Liver (tissue), 9 donors: Measurements from ENCODE around the gene LYSMD2. TPM values are rescaled to one million over a fixed set of nuclear protein-coding genes. Genes with fewer than 3 reads are reported as not detected.

ENCODE experiments used
- DNase-seq: peaks from one replicate; pipeline ENCODE4 v3.0.0-alpha.2; 2017; ENCODE audit warnings: low spot score
- H3K27ac ChIP-seq, 2 donors: one replicate each; pipeline ENCODE4 v1.7.0; 2013; ENCODE audit warnings: inconsistent platforms in 2 of 2, low read length in 2 of 2, control low read depth in 1 of 2, low read depth in 1 of 2, mild to moderate bottlenecking in 1 of 2
- H3K27me3 ChIP-seq, 4 donors: one replicate each; pipeline versions ENCODE4 v1.6.1 to v1.7.0; 2013; ENCODE audit warnings: low read length in 3 of 4, inconsistent platforms in 1 of 4, mild to moderate bottlenecking in 1 of 4, moderate library complexity in 1 of 4; ENCODE audit not compliant: control insufficient read depth in 4 of 4, insufficient read depth in 4 of 4
- H3K36me3 ChIP-seq, 4 donors: one replicate each; pipeline versions ENCODE4 v1.6.1 to v1.7.0; 2013; ENCODE audit warnings: low read length in 3 of 4, mild to moderate bottlenecking in 3 of 4, low read depth in 1 of 4, moderate library complexity in 1 of 4; ENCODE audit not compliant: control insufficient read depth in 4 of 4, insufficient read depth in 3 of 4
- H3K4me1 ChIP-seq, 4 donors: one replicate each; pipeline versions ENCODE4 v1.6.1 to v1.7.0; 2013; ENCODE audit warnings: low read length in 3 of 4, mild to moderate bottlenecking in 3 of 4, moderate library complexity in 1 of 4; ENCODE audit not compliant: control insufficient read depth in 4 of 4, insufficient read depth in 4 of 4
- H3K4me3 ChIP-seq, 3 donors: one replicate each; pipeline versions ENCODE4 v1.6.1 to v1.7.0; 2013; ENCODE audit warnings: low read length in 3 of 3, control low read depth in 1 of 3, low read depth in 1 of 3, mild to moderate bottlenecking in 1 of 3
- H3K9ac ChIP-seq, 2 donors: one replicate each; pipeline ENCODE4 v1.7.0; 2013; ENCODE audit warnings: low read length in 2 of 2, mild to moderate bottlenecking in 2 of 2, moderate library complexity in 2 of 2, control low read depth in 1 of 2, low read depth in 1 of 2
- H3K9me3 ChIP-seq, 4 donors: one replicate each; pipeline versions ENCODE4 v1.6.1 to v1.7.0; 2013; ENCODE audit warnings: low read length in 3 of 4; ENCODE audit not compliant: control insufficient read depth in 4 of 4
- FOXA1 ChIP-seq: IDR thresholded peaks from 2 replicates; pipeline ENCODE4 v1.6.1; 2016; ENCODE audit warnings: antibody characterized with exemption
- FOXA2 ChIP-seq: IDR thresholded peaks from 2 replicates; pipeline ENCODE4 v1.6.1; 2016; ENCODE audit warnings: antibody characterized with exemption
- HNF4A ChIP-seq, 2 donors: conservative IDR thresholded peaks; 2 replicates each; pipeline ENCODE4 v1.6.1; 2016; ENCODE audit warnings: antibody characterized with exemption in 2 of 2, mild to moderate bottlenecking in 2 of 2
- JUND ChIP-seq, 2 donors: IDR thresholded peaks; 2 replicates each; pipeline ENCODE4 v1.6.1; 2016; ENCODE audit warnings: antibody characterized with exemption in 2 of 2
- NR2F2 ChIP-seq: IDR thresholded peaks from 2 replicates; pipeline ENCODE4 v1.6.1; 2016; ENCODE audit warnings: antibody characterized with exemption
- RAD21 ChIP-seq, 2 donors: IDR thresholded peaks; 2 replicates each; pipeline ENCODE4 v1.6.1; 2016; ENCODE audit warnings: antibody characterized with exemption in 2 of 2, mild to moderate bottlenecking in 2 of 2
- RXRA ChIP-seq, 2 donors: IDR thresholded peaks; 2 replicates each; pipeline ENCODE4 v1.6.1; 2017 to 2018; ENCODE audit warnings: antibody characterized with exemption in 2 of 2, mild to moderate bottlenecking in 1 of 2
- SP1 ChIP-seq: IDR thresholded peaks from 2 replicates; pipeline ENCODE4 v1.6.1; 2018; ENCODE audit warnings: antibody characterized with exemption, mild to moderate bottlenecking
- TAF1 ChIP-seq: conservative IDR thresholded peaks from 2 replicates; pipeline ENCODE4 v1.6.1; 2016; ENCODE audit warnings: antibody characterized with exemption, mild to moderate bottlenecking
- YY1 ChIP-seq: IDR thresholded peaks from 2 replicates; pipeline ENCODE4 v1.6.1; 2016; ENCODE audit warnings: antibody characterized with exemption, mild to moderate bottlenecking
- WGBS: extraction: QIAGEN DNeasy Blood & Tissue Kit; methylation state at CpG from one replicate; pipeline ENCODE4 v1.1.7; 2013; 5-methylcytosine and 5-hydroxymethylcytosine counted together
- polyA plus RNA-seq, 2 donors: library from polyadenylated mRNA; stranded (reverse) in 1 of 2; unstranded in 1 of 2; fragments of 200-250 nt in 1 of 2; fragments of >200 nt in 1 of 2; fragmentation: Nextera tagmentation in 1 of 2; extraction: Ambion mirVana in 1 of 2; gene quantifications; one replicate each; pipeline versions ENCODE4 v1.2.1 to v1.2.3, GENCODE V29; 2013 to 2015
- total RNA-seq, 2 donors: library from RNA; depleted of rRNA; stranded (reverse); fragments of >200 nt; gene quantifications; one replicate each; pipeline ENCODE4 v1.2.3, GENCODE V29; 2014
- TF ChIP-seq, protein P1 (sequence below): IDR thresholded peaks from 2 replicates; pipeline ENCODE4 v1.6.1; 2016; ENCODE audit warnings: antibody characterized with exemption
- TF ChIP-seq, protein P2 (sequence below): IDR thresholded peaks from 2 replicates; pipeline ENCODE4 v1.6.1; 2016; ENCODE audit warnings: antibody characterized with exemption
- TF ChIP-seq, protein P3 (sequence below): IDR thresholded peaks from 2 replicates; pipeline ENCODE4 v1.6.1; 2016; ENCODE audit warnings: antibody characterized with exemption, mild to moderate bottlenecking
- TF ChIP-seq, protein P4 (sequence below): fragments of 150-350 bp; IDR thresholded peaks from 2 replicates; pipeline ENCODE4 v1.5.1; 2017; ENCODE audit warnings: improper control_type of control experiment, low read depth, low read length; ENCODE audit not compliant: missing input control
- donor health status: healthy.
- donor health status: healthy.
- donor health status: healthy.
- donor health status: healthy.
- donor health status: healthy.

LYSMD2 gene
- total and polyA plus RNA-seq, 4 donors, result 5.2 to 9.4 (median 6.5) TPM

DNA sequence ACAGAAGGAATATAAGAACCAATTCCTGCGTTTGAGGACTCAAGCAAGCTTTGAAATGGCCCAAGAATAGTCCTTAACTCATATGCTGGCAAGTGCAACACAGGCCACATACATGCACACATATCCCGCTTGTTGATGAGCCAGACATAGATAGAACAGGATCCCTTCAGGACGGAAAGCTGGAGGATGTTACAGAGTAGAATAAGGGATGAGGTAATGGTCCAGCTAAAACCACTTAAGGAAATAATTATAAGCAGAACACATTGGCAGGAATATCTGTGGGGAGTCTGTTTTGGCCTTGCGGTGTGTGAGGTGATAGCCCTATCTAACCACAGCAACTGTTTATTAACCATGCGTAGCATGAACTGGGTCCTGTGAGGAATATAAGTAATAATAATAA, 31.2 kb downstream of the LYSMD2 start:
- H3K4me1 ChIP-seq, result no peaks in the 10 kb centered on the region
- H3K27ac ChIP-seq, result no peak overlapping the region
- 93% methylated on average over 5 of the region's 5 CpGs for WGBS
- H3K9me3 ChIP-seq, result no peaks in the 10 kb centered on the region
- H3K4me3 ChIP-seq, result no peak overlapping the region
- H3K27me3 ChIP-seq, result no peaks in the 10 kb centered on the region
- H3K9ac ChIP-seq, result no peak overlapping the region
- no peak for TF ChIP-seq HNF4A (conservative IDR thresholded peaks at IDR 0.05)
- TF ChIP-seq FOXA2, result no peak
- TF ChIP-seq SP1, result no peak
- TF ChIP-seq, protein P1, sequence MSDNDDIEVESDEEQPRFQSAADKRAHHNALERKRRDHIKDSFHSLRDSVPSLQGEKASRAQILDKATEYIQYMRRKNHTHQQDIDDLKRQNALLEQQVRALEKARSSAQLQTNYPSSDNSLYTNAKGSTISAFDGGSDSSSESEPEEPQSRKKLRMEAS, result no peak
- TF ChIP-seq, protein P2, sequence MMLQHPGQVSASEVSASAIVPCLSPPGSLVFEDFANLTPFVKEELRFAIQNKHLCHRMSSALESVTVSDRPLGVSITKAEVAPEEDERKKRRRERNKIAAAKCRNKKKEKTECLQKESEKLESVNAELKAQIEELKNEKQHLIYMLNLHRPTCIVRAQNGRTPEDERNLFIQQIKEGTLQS, result no peak
- TF ChIP-seq, protein P3, sequence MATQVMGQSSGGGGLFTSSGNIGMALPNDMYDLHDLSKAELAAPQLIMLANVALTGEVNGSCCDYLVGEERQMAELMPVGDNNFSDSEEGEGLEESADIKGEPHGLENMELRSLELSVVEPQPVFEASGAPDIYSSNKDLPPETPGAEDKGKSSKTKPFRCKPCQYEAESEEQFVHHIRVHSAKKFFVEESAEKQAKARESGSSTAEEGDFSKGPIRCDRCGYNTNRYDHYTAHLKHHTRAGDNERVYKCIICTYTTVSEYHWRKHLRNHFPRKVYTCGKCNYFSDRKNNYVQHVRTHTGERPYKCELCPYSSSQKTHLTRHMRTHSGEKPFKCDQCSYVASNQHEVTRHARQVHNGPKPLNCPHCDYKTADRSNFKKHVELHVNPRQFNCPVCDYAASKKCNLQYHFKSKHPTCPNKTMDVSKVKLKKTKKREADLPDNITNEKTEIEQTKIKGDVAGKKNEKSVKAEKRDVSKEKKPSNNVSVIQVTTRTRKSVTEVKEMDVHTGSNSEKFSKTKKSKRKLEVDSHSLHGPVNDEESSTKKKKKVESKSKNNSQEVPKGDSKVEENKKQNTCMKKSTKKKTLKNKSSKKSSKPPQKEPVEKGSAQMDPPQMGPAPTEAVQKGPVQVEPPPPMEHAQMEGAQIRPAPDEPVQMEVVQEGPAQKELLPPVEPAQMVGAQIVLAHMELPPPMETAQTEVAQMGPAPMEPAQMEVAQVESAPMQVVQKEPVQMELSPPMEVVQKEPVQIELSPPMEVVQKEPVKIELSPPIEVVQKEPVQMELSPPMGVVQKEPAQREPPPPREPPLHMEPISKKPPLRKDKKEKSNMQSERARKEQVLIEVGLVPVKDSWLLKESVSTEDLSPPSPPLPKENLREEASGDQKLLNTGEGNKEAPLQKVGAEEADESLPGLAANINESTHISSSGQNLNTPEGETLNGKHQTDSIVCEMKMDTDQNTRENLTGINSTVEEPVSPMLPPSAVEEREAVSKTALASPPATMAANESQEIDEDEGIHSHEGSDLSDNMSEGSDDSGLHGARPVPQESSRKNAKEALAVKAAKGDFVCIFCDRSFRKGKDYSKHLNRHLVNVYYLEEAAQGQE, result no peak
- TF ChIP-seq RAD21 (IDR thresholded peaks at IDR 0.05), result no peak
- TF ChIP-seq, protein P4, sequence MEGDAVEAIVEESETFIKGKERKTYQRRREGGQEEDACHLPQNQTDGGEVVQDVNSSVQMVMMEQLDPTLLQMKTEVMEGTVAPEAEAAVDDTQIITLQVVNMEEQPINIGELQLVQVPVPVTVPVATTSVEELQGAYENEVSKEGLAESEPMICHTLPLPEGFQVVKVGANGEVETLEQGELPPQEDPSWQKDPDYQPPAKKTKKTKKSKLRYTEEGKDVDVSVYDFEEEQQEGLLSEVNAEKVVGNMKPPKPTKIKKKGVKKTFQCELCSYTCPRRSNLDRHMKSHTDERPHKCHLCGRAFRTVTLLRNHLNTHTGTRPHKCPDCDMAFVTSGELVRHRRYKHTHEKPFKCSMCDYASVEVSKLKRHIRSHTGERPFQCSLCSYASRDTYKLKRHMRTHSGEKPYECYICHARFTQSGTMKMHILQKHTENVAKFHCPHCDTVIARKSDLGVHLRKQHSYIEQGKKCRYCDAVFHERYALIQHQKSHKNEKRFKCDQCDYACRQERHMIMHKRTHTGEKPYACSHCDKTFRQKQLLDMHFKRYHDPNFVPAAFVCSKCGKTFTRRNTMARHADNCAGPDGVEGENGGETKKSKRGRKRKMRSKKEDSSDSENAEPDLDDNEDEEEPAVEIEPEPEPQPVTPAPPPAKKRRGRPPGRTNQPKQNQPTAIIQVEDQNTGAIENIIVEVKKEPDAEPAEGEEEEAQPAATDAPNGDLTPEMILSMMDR, result no peak
- TF ChIP-seq JUND (IDR thresholded peaks at IDR 0.05), result no peak
- no peak for TF ChIP-seq RXRA (IDR thresholded peaks at IDR 0.05)
- no peak for DNase-seq
- no peaks in the 10 kb centered on the region for H3K36me3 ChIP-seq

DNA sequence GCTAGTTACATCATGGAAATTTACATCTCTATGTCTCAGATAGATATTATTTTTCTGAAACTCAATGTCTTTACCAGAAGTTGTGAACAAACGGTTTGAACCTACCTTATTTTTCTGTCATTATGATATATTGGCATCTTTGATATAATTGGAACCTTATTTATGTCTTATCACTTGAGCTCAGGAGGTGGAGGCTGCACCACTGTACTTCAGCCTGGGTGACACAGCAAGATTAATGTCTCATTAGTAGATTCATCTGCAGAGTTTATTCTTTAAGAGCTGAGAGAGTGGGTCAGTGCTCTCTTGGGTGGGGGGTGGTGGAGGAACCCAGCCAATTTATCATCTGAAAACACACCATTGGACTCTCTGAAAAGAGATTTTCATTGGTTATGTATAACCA, 34.7 kb downstream of the LYSMD2 start:
- no peaks in the 10 kb centered on the region for H3K27me3 ChIP-seq
- TF ChIP-seq FOXA2, result no peak
- TF ChIP-seq YY1, result no peak
- TF ChIP-seq, protein P1, result no peak
- no peak for TF ChIP-seq FOXA1
- TF ChIP-seq TAF1, result no peak
- TF ChIP-seq, protein P2, result no peak
- TF ChIP-seq JUND (IDR thresholded peaks at IDR 0.05), result no peak
- TF ChIP-seq NR2F2, result no peak
- H3K36me3 ChIP-seq, result no peaks in the 10 kb centered on the region
- H3K9ac ChIP-seq, result no peak overlapping the region
- no peak for DNase-seq
- WGBS, result 73% methylated on average over 1 of the region's 1 CpG
- no peaks in the 10 kb centered on the region for H3K4me1 ChIP-seq
- H3K9me3 ChIP-seq, result no peaks in the 10 kb centered on the region
- no peak overlapping the region for H3K27ac ChIP-seq
- H3K4me3 ChIP-seq, result no peak overlapping the region
